PFSK-1 (cell line): ENCODE measurements around the gene SLC9A3.

Experiments
- FOXP2 ChIP-seq: optimal IDR thresholded peaks from 2 replicates; pipeline ENCODE3; 2011; ENCODE audit warnings: borderline replicate concordance, control low read depth, inconsistent platforms; ENCODE audit not compliant: insufficient read depth; ENCODE audit errors: extremely low read length, extremely low read depth
- POLR2AphosphoS5 ChIP-seq: IDR thresholded peaks from 2 replicates; pipeline ENCODE4 v1.6.1; 2012; ENCODE audit warnings: low read depth, mild to moderate bottlenecking, control low read depth, low read length, moderate library complexity
- SIN3A ChIP-seq: IDR thresholded peaks from 2 replicates; pipeline ENCODE4 v1.6.1; 2012; ENCODE audit warnings: mild to moderate bottlenecking, low read length, moderate library complexity, borderline replicate concordance; ENCODE audit not compliant: insufficient read depth
- TAF1 ChIP-seq: IDR thresholded peaks from 2 replicates; pipeline ENCODE4 v1.6.1; 2012; ENCODE audit warnings: low read length, control low read depth, borderline replicate concordance; ENCODE audit not compliant: insufficient read depth
- TF ChIP-seq, protein P1 (sequence below), 2 experiments: IDR thresholded peaks; 2 replicates each; pipeline versions ENCODE4 v1.6.1 to v1.8.0; 2011 to 2012; ENCODE audit warnings: low read depth in 2 of 2, low read length in 2 of 2, control low read depth in 1 of 2, inconsistent platforms in 1 of 2, mild to moderate bottlenecking in 1 of 2, moderate library complexity in 1 of 2; ENCODE audit not compliant: insufficient read depth in 1 of 2

The SLC9A3 gene

DNA sequence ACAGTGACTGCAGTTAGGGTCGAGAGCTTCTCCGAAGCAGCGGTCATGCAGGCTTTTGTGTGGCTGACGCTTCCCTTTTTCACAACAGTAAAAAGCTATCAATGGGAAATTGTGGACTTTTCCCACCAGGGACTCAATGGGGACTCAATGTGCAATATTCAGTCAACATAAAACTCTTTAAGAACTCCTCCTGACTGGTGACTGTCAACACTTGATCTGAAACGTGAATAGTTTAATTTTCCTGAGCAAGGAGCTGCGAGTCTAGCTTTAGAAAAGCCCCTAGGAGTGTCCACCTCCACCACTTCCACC lies 52.5 kb downstream of the SLC9A3 start:
- TF ChIP-seq TAF1 (no peak), FOXP2 (no peak), POLR2AphosphoS5 (no peak), SIN3A (no peak)
- TF ChIP-seq, protein P1, sequence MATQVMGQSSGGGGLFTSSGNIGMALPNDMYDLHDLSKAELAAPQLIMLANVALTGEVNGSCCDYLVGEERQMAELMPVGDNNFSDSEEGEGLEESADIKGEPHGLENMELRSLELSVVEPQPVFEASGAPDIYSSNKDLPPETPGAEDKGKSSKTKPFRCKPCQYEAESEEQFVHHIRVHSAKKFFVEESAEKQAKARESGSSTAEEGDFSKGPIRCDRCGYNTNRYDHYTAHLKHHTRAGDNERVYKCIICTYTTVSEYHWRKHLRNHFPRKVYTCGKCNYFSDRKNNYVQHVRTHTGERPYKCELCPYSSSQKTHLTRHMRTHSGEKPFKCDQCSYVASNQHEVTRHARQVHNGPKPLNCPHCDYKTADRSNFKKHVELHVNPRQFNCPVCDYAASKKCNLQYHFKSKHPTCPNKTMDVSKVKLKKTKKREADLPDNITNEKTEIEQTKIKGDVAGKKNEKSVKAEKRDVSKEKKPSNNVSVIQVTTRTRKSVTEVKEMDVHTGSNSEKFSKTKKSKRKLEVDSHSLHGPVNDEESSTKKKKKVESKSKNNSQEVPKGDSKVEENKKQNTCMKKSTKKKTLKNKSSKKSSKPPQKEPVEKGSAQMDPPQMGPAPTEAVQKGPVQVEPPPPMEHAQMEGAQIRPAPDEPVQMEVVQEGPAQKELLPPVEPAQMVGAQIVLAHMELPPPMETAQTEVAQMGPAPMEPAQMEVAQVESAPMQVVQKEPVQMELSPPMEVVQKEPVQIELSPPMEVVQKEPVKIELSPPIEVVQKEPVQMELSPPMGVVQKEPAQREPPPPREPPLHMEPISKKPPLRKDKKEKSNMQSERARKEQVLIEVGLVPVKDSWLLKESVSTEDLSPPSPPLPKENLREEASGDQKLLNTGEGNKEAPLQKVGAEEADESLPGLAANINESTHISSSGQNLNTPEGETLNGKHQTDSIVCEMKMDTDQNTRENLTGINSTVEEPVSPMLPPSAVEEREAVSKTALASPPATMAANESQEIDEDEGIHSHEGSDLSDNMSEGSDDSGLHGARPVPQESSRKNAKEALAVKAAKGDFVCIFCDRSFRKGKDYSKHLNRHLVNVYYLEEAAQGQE (IDR thresholded peaks at IDR 0.05; ENCODE audit: insufficient read depth in 1 of 2, low read depth in 2 of 2, low read length in 2 of 2): no peak

GRCh38 chr5:470961-471749 lies 53.1 kb downstream of the SLC9A3 start:
- TF ChIP-seq TAF1 (no peak), POLR2AphosphoS5 (no peak)
- TF ChIP-seq, protein P1 (IDR thresholded peaks at IDR 0.05; ENCODE audit: insufficient read depth in 1 of 2, low read depth in 2 of 2, low read length in 2 of 2): no peak

- TF ChIP-seq SIN3A (no peak), TAF1 (no peak), POLR2AphosphoS5 (no peak), FOXP2 (no peak)
- TF ChIP-seq, protein P1 (IDR thresholded peaks at IDR 0.05; ENCODE audit: insufficient read depth in 1 of 2, low read depth in 2 of 2, low read length in 2 of 2): no peak
These were observed 54.3 kb downstream of the SLC9A3 start for GRCh38 chr5:469752-470483.

DNA sequence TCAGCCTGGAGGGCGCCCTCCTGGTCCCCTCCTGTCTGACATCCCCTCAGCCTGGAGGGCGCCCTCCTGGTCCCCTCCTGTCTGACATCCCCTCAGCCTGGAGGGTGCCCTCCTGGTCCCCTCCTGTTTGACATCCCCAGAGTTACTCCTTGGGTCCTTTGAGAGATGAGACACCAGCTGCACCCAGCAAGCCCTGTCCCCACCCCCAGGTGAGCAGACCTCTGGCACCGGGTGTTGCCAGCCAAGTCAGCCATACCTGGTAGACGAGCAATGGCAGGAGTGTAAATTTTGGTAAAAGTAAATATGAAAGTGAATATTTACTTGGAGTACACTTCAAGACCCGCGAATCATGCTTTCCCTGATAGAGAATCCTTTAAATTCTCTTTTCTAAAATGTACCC lies 55.8 kb downstream of the SLC9A3 start:
- no peak for TF ChIP-seq FOXP2

DNA sequence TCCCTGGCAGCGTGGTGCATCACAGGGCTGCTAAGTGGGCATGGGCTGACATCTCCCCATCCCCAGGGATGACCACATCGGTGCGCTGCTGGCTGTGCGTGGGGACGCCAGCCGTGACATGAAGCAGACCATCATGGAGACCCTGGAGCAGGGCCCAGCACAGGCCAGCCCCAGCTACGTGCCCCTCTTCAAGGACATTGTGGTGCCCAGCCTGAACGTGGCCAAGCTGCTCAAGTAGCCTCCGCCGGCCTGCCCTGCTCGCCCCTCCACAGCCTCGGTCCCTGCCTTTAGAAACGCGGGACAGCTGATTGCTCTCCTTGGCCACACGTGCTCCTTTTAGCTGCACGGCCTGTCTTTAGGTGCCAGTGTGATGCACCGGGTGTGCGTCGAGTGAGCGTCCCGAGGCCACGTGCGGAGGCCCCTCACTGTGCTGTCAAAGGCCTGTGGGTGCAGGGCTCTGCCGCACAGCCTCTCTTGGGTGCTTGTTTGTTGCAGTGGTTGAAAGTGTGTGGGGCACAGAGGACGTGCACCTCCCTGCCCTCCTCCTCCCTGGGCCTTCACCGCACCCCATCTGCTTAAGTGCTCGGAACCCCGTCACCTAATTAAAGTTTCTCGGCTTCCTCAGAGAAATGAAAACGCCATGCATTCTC lies 57.5 kb downstream of the SLC9A3 start:
- TF ChIP-seq TAF1 (no peak), FOXP2 (no peak), POLR2AphosphoS5 (no peak), SIN3A (no peak)
- TF ChIP-seq, protein P1 (IDR thresholded peaks at IDR 0.05; ENCODE audit: insufficient read depth in 1 of 2, low read depth in 2 of 2, low read length in 2 of 2): no peak
